ENCODE data around the gene GCH1.

DNA sequence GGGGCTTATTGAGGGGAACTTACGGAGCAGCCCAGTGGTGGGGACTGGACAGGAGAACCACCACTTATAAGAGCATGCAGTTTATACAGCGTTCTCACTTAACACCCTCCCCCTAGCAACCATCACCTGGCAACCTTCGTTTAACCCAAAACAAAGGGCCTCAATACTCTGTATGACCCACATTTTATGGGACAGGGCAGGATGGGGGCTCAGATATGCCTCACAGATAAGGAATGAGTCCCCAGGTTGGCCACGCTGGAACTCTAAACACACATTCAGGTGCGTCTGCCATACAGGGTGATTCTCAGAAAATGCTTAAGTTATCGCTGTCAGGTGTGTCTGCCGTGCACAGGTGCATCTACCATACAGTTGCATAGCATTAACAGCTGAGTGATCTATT, 99.2 kb downstream of the GCH1 start:
- TF ChIP-seq POLR2A (IDR thresholded peaks at IDR 0.05; ENCODE audit: low read depth, low read length) (no peak), POLR2AphosphoS5 (IDR thresholded peaks at IDR 0.05; ENCODE audit: low read depth, low read length) (no peak), SPI1 (IDR thresholded peaks at IDR 0.05; ENCODE audit: low read depth, low read length) (no peak), PAX5 (IDR thresholded peaks at IDR 0.05; ENCODE audit: insufficient read depth, low read length, severe bottlenecking) (no peak), TAF1 (IDR thresholded peaks at IDR 0.05; ENCODE audit: low read depth, low read length) (no peak), POU2F2 (IDR thresholded peaks at IDR 0.05; ENCODE audit: low read depth, low read length) (no peak)

Measured in GM12891 (cell line).